ENCODE data around the gene SLC31A1. TPM values are rescaled to one million over a fixed set of nuclear protein-coding genes. Genes with fewer than 3 reads are reported as not detected.

SLC31A1 gene
- total RNA-seq, 4 donors from 2014 or later, result 17.1 to 46.3 (median 27.2) TPM

GRCh38 chr9:113311961-113312360, 90.6 kb downstream of the SLC31A1 start:
- no peak for DNase-seq (ENCODE audit: low spot score in 2 of 2)
- Histone ChIP-seq H3K9me3 (no peaks in the 10 kb centered on the region), H3K27me3 (no peaks in the 10 kb centered on the region), H3K27ac (no peak overlapping the region), H3K36me3 (peaks cover 4% of the 10 kb centered on the region), H3K4me3 (no peak overlapping the region), H3K4me1 (no peaks in the 10 kb centered on the region)
- TF ChIP-seq, protein P1, sequence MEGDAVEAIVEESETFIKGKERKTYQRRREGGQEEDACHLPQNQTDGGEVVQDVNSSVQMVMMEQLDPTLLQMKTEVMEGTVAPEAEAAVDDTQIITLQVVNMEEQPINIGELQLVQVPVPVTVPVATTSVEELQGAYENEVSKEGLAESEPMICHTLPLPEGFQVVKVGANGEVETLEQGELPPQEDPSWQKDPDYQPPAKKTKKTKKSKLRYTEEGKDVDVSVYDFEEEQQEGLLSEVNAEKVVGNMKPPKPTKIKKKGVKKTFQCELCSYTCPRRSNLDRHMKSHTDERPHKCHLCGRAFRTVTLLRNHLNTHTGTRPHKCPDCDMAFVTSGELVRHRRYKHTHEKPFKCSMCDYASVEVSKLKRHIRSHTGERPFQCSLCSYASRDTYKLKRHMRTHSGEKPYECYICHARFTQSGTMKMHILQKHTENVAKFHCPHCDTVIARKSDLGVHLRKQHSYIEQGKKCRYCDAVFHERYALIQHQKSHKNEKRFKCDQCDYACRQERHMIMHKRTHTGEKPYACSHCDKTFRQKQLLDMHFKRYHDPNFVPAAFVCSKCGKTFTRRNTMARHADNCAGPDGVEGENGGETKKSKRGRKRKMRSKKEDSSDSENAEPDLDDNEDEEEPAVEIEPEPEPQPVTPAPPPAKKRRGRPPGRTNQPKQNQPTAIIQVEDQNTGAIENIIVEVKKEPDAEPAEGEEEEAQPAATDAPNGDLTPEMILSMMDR (IDR thresholded peaks at IDR 0.05), result no peak
- TF ChIP-seq POLR2A (IDR thresholded peaks at IDR 0.05), result no peak
- TF ChIP-seq POLR2AphosphoS5 (IDR thresholded peaks at IDR 0.05), result no peak
- 88% methylated on average over 3 of the region's 3 CpGs for WGBS

DNA sequence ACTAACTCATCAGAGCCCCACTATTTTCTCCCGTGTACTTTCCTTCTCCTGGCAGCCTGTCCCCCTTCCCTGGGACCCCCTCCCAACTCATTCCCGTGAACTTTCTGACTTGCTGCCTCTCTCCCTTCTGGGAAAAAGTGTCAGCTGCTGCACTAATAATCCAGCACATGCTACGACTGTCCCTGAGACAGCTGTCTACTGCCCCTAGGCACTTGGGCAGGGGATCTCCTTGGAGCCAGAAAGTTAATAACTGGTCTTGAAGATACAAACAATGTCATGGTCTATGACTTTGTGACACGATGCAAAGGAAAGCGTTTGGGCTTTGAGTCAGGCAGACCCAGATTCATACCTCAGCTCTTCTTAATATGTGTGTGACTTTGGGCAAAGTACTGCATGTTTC, 91.9 kb downstream of the SLC31A1 start:
- no peak for DNase-seq (ENCODE audit: low spot score in 2 of 2)
- H3K27ac ChIP-seq, result no peak overlapping the region
- no peaks in the 10 kb centered on the region for H3K4me1 ChIP-seq
- 75% methylated on average over 5 of the region's 5 CpGs for WGBS
- no peaks in the 10 kb centered on the region for H3K9me3 ChIP-seq
- TF ChIP-seq POLR2AphosphoS5 (IDR thresholded peaks at IDR 0.05) (no peak), EP300 (IDR thresholded peaks at IDR 0.05) (no peak), POLR2A (IDR thresholded peaks at IDR 0.05) (no peak)
- TF ChIP-seq, protein P1 (IDR thresholded peaks at IDR 0.05), result no peak
- H3K27me3 ChIP-seq, result no peaks in the 10 kb centered on the region
- no peak overlapping the region for H3K4me3 ChIP-seq
- peaks cover 8% of the 10 kb centered on the region for H3K36me3 ChIP-seq

Other genes with a start within 250 kb of the SLC31A1 start
- 1 to 10 TPM in 1 of 4 donors, under 1 TPM in 2, not detected in 1; 0.31 to 2.9 (median 0.97) TPM for gene ZNF883, start 209.4 kb upstream of the SLC31A1 start, total RNA-seq
- gene ZFP37, start 164.8 kb upstream of the SLC31A1 start, total RNA-seq, result 1 to 10 TPM; 1.1 to 3.7 (median 1.4) TPM
- 100 to 1,000 TPM in 2 of 4 donors, 10 to 100 TPM in 2; 49.8 to 114 (median 88.4) TPM for gene SLC31A2, start 70.5 kb upstream of the SLC31A1 start, total RNA-seq
- gene FKBP15, start 267 bp upstream of the SLC31A1 start, total RNA-seq, result 10 to 100 TPM; 26.2 to 45.7 (median 30.5) TPM
- 10 to 100 TPM; 18.8 to 21.9 (median 20.4) TPM for gene CDC26, start 54.0 kb downstream of the SLC31A1 start, total RNA-seq
- 10 to 100 TPM; 13.6 to 21.3 (median 17.6) TPM for gene PRPF4, start 54.1 kb downstream of the SLC31A1 start, total RNA-seq
- 1 to 10 TPM in 1 of 4 donors, not detected in 3; 2.0 TPM for gene RNF183, start 81.8 kb downstream of the SLC31A1 start, total RNA-seq
- gene WDR31, start 118.7 kb downstream of the SLC31A1 start, total RNA-seq, result 1 to 10 TPM; 1.2 to 3.5 (median 1.7) TPM
- 10 to 100 TPM in 3 of 4 donors, 1 to 10 TPM in 1; 8.3 to 37.3 (median 30.8) TPM for gene BSPRY, start 128.0 kb downstream of the SLC31A1 start, total RNA-seq
- 10 to 100 TPM; 24.9 to 69.0 (median 58.6) TPM for gene HDHD3, start 155.4 kb downstream of the SLC31A1 start, total RNA-seq
- 10 to 100 TPM; 47.1 to 66.6 (median 53.6) TPM for gene ALAD, start 179.7 kb downstream of the SLC31A1 start, total RNA-seq
- 10 to 100 TPM; 32.6 to 52.6 (median 36.6) TPM for gene POLE3, start 189.1 kb downstream of the SLC31A1 start, total RNA-seq
- 1 to 10 TPM in 3 of 4 donors, under 1 TPM in 1; 0.57 to 2.2 (median 2.1) TPM for gene C9orf43, start 189.2 kb downstream of the SLC31A1 start, total RNA-seq
- gene RGS3, start 242.2 kb downstream of the SLC31A1 start, total RNA-seq, result 10 to 100 TPM; 11.0 to 18.8 (median 16.0) TPM